HepG2 (cell line): Measurements from ENCODE around the gene KPNB1. TPM values are rescaled to one million over a fixed set of nuclear protein-coding genes. Genes with fewer than 3 reads are reported as not detected.
A peak's percentile ranks its signal among the peaks of the same experiment; 100 is the strongest.

Source experiments
- AGO2 ChIP-seq: fragments of 200-400 bp; formaldehyde crosslinking; optimal IDR thresholded peaks from 2 replicates; pipeline ENCODE3; 2017; ENCODE audit warnings: mild to moderate bottlenecking, low read depth, low read length, moderate library complexity
- ATAD3A ChIP-seq: sonication (generic); formaldehyde crosslinking; IDR thresholded peaks from 2 replicates; pipeline ENCODE4 v1.4.0; 2020; ENCODE audit warnings: missing genetic modification reagents
- FOXM1 ChIP-seq: sonication (generic); formaldehyde crosslinking; IDR thresholded peaks from 2 replicates; pipeline ENCODE4 v1.5.0; 2020; ENCODE audit warnings: missing genetic modification reagents
- GATA4 ChIP-seq: sonication (generic); IDR thresholded peaks from 2 replicates; pipeline ENCODE4 v1.6.1; 2016; ENCODE audit warnings: antibody characterized with exemption, low read depth, borderline replicate concordance
- HDAC2 ChIP-seq: sonication (generic); formaldehyde crosslinking; IDR thresholded peaks from 2 replicates; pipeline ENCODE4 v1.4.0; 2020; ENCODE audit warnings: missing genetic modification reagents
- IKZF4 ChIP-seq: sonication (generic); formaldehyde crosslinking; IDR thresholded peaks from 2 replicates; pipeline ENCODE4 v1.5.1; 2020; ENCODE audit warnings: borderline replicate concordance, mild to moderate bottlenecking, low read depth, missing genetic modification reagents; ENCODE audit errors: not compliant biosample characterization
- IRF2 ChIP-seq: IDR thresholded peaks from 2 replicates; pipeline ENCODE4 v1.6.1; 2018; ENCODE audit warnings: missing genetic modification reagents, missing compliant biosample characterization
- JUN ChIP-seq: sonication (generic); formaldehyde crosslinking; IDR thresholded peaks from 2 replicates; pipeline ENCODE4 v1.4.0; 2020; ENCODE audit warnings: mild to moderate bottlenecking, missing genetic modification reagents
- KDM5B ChIP-seq: sonication (generic); formaldehyde crosslinking; IDR thresholded peaks from 2 replicates; pipeline ENCODE4 v1.4.0; 2020; ENCODE audit warnings: missing genetic modification reagents, mild to moderate bottlenecking, borderline replicate concordance
- MAFK ChIP-seq, 2 experiments: IDR thresholded peaks in 1 of 2; conservative IDR thresholded peaks in 1 of 2; 2 replicates each; pipeline ENCODE4 v1.6.1; 2011; ENCODE audit warnings: improper control_type of control experiment in 2 of 2, low read length in 2 of 2
- MIER3 ChIP-seq: IDR thresholded peaks from 2 replicates; pipeline ENCODE4 v1.6.1; 2016; ENCODE audit warnings: missing compliant biosample characterization, borderline replicate concordance
- NFIB ChIP-seq: sonication (generic); formaldehyde crosslinking; IDR thresholded peaks from 2 replicates; pipeline ENCODE4 v1.9.0; 2021; ENCODE audit warnings: missing genetic modification reagents, mild to moderate bottlenecking, borderline replicate concordance
- PPARG ChIP-seq: conservative IDR thresholded peaks from 2 replicates; pipeline ENCODE4 v1.6.1; 2016; ENCODE audit warnings: missing biosample characterization, missing genetic modification reagents
- SALL2 ChIP-seq: sonication (generic); formaldehyde crosslinking; IDR thresholded peaks from 2 replicates; pipeline ENCODE4 v1.8.1; 2023; ENCODE audit warnings: mild to moderate bottlenecking, missing genetic modification reagents, inconsistent platforms
- SMAD3 ChIP-seq: sonication (generic); formaldehyde crosslinking; IDR thresholded peaks from 2 replicates; pipeline ENCODE4 v1.4.0; 2020; ENCODE audit warnings: missing genetic modification reagents
- TGIF2 ChIP-seq: IDR thresholded peaks from 2 replicates; pipeline ENCODE4 v1.6.1; 2016; ENCODE audit warnings: control low read depth, missing compliant biosample characterization
- YEATS2 ChIP-seq: sonication (generic); formaldehyde crosslinking; IDR thresholded peaks from 2 replicates; pipeline ENCODE4 v1.4.0; 2020; ENCODE audit warnings: missing genetic modification reagents, borderline replicate concordance
- ZNF282 ChIP-seq: fragments of 450-650 bp; IDR thresholded peaks from 2 replicates; pipeline ENCODE4 v1.6.1; 2018; ENCODE audit not compliant: partially characterized antibody
- ZNF30 ChIP-seq: sonication (generic); formaldehyde crosslinking; IDR thresholded peaks from 2 replicates; pipeline ENCODE4 v1.5.0; 2020; ENCODE audit warnings: mild to moderate bottlenecking, missing genetic modification reagents
- ZNF451 ChIP-seq: sonication (generic); formaldehyde crosslinking; IDR thresholded peaks from 2 replicates; pipeline ENCODE4 v1.5.0; 2020; ENCODE audit warnings: mild to moderate bottlenecking, missing genetic modification reagents
- ZNF629 ChIP-seq: sonication (generic); formaldehyde crosslinking; conservative IDR thresholded peaks from 2 replicates; pipeline ENCODE4 v1.5.0; 2020; ENCODE audit warnings: missing genetic modification reagents
- ZNF746 ChIP-seq: sonication (generic); formaldehyde crosslinking; IDR thresholded peaks from 2 replicates; pipeline ENCODE4 v1.8.0; 2022; ENCODE audit warnings: mild to moderate bottlenecking, missing genetic modification reagents
- ZNF749 ChIP-seq: sonication (generic); formaldehyde crosslinking; IDR thresholded peaks from 2 replicates; pipeline ENCODE4 v1.8.0; 2022; ENCODE audit warnings: mild to moderate bottlenecking, missing genetic modification reagents, moderate library complexity, borderline replicate concordance
- ZNF790 ChIP-seq: sonication (generic); formaldehyde crosslinking; IDR thresholded peaks from 2 replicates; pipeline ENCODE4 v1.8.0; 2022; ENCODE audit warnings: missing genetic modification reagents, mild to moderate bottlenecking, borderline replicate concordance
- ZSCAN12 ChIP-seq: sonication (generic); formaldehyde crosslinking; IDR thresholded peaks from 2 replicates; pipeline ENCODE4 v1.9.0; 2021; ENCODE audit warnings: mild to moderate bottlenecking, missing genetic modification reagents
- polyA plus RNA-seq, 8 experiments: library from polyadenylated mRNA; depleted of rRNA in 3 of 8; stranded (reverse) in 7 of 8; unstranded in 1 of 8; fragments of >200 nt; fragmentation: Illumina TruSeq in 4 of 8; extraction: Trizol in 4 of 8; gene quantifications; 2 replicates each; pipeline versions ENCODE4 v1.2.1 to v1.2.3, GENCODE V29; 2011 to 2016; ENCODE audit warnings: low read depth in 4 of 8, missing spikeins in 1 of 8, mixed read lengths in 1 of 8; ENCODE audit not compliant: insufficient read depth in 1 of 8
- total RNA-seq, 5 experiments: library from RNA; depleted of rRNA; stranded (reverse); fragments of >200 nt; fragmentation: Illumina TruSeq; extraction: Trizol; gene quantifications; 2 replicates each; pipeline ENCODE4 v1.2.3, GENCODE V29; 2016; ENCODE audit warnings: low read depth in 1 of 5
- TF ChIP-seq, protein P1 (sequence below): sonication (generic); formaldehyde crosslinking; IDR thresholded peaks from 2 replicates; pipeline ENCODE4 v1.8.0; 2022; ENCODE audit warnings: mild to moderate bottlenecking, missing genetic modification reagents, moderate library complexity
- TF ChIP-seq, protein P2 (sequence below): sonication (generic); formaldehyde crosslinking; IDR thresholded peaks from 2 replicates; pipeline ENCODE4 v1.4.0; 2020; ENCODE audit warnings: missing genetic modification reagents, borderline replicate concordance

The KPNB1 gene
- total and polyA plus RNA-seq, 2 of the 13 experiments (the other 11 are each of a cell fraction or from before 2014, with no cell fraction given): 164 to 424 TPM

DNA sequence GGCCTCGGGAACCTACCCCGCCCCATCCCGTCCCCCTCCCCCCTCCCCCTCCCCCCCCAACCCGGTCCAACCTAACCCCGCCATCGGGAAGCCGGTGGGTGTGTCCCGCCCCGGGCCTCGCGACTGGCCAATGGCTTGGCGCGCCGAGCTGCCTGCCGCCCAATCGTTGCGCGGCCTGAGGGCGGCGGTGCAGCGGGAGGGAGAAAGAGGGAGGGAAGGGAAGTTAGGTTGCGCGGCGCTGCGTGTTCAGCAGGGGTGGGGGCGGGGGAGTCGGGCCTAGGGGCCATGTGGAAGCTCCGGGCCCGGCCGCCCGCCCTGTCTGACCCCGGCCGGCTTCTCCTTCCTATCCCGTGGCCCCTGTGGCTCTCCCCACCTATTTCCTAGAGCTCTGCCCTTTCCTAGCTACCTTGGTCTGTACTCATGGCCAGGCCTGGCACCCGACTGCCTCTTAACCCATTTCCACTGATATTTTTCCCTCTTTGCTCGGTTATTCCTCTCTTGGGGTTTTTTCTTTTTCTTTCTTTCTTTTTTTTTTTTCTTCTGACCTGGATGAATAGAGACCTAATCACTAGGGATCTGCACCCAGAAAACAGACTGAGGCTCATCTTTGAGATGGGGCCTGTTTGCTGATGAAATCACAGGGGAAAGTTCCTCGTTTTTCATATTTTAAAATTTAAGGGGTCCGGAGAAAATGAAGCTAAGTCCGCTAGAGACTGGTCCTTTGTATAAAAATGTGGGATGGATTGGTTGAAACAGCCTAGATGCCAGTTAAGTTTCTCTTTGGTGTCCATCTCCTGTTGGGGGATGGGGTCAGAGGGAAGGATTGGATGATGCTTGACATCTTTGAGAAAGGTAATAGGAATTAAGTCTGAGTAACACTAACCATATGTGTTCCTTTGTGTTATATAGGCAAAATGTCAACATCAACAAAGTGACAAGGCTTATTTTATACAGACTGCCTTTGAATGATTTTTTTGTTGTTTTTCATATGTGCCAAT is 1.1 kb downstream of the KPNB1 start (continued):
- TF ChIP-seq NFIB (no peak), JUN (CRISPR knock-in tag) (no peak), MAFK (conservative IDR thresholded peaks at IDR 0.05 in 1 of 2, IDR thresholded peaks at IDR 0.05 in 1 of 2; ENCODE audit: low read length in 2 of 2) (no peak), HDAC2 (CRISPR knock-in tag) (peak; percentile 37; the same call in 1 of the 2 replicates), AGO2 (no peak), GATA4 (no peak), ATAD3A (CRISPR knock-in tag) (no peak), ZNF749 (CRISPR knock-in tag) (no peak; the same call in 1 of the 2 replicates), IRF2 (CRISPR knock-in tag) (peak; percentile 66; the same call in 1 of the 2 replicates), FOXM1 (CRISPR knock-in tag) (no peak), YEATS2 (CRISPR knock-in tag) (peak; percentile 80), ZNF282 (no peak), PPARG (CRISPR knock-in tag) (no peak; the same call in 1 of the 2 replicates), ZNF30 (no peak), IKZF4 (CRISPR knock-in tag) (no peak), TGIF2 (no peak), SALL2 (CRISPR knock-in tag) (no peak), ZNF790 (CRISPR knock-in tag) (no peak), SMAD3 (CRISPR knock-in tag) (no peak), ZNF451 (CRISPR knock-in tag) (no peak), ZSCAN12 (0 out of 2 replicates have a peak, but pooled peaks have one; percentile 65), ZNF746 (CRISPR knock-in tag) (peak; percentile 95), ZNF629 (CRISPR knock-in tag) (no peak), KDM5B (CRISPR knock-in tag) (0 out of 2 replicates have a peak, but pooled peaks have one; percentile 26), MIER3 (CRISPR knock-in tag) (peak; percentile 74; the same call in 1 of the 2 replicates)
- TF ChIP-seq, protein P1, sequence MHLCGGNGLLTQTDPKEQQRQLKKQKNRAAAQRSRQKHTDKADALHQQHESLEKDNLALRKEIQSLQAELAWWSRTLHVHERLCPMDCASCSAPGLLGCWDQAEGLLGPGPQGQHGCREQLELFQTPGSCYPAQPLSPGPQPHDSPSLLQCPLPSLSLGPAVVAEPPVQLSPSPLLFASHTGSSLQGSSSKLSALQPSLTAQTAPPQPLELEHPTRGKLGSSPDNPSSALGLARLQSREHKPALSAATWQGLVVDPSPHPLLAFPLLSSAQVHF: no peak; the same call in 1 of the 2 replicates
- TF ChIP-seq, protein P2, sequence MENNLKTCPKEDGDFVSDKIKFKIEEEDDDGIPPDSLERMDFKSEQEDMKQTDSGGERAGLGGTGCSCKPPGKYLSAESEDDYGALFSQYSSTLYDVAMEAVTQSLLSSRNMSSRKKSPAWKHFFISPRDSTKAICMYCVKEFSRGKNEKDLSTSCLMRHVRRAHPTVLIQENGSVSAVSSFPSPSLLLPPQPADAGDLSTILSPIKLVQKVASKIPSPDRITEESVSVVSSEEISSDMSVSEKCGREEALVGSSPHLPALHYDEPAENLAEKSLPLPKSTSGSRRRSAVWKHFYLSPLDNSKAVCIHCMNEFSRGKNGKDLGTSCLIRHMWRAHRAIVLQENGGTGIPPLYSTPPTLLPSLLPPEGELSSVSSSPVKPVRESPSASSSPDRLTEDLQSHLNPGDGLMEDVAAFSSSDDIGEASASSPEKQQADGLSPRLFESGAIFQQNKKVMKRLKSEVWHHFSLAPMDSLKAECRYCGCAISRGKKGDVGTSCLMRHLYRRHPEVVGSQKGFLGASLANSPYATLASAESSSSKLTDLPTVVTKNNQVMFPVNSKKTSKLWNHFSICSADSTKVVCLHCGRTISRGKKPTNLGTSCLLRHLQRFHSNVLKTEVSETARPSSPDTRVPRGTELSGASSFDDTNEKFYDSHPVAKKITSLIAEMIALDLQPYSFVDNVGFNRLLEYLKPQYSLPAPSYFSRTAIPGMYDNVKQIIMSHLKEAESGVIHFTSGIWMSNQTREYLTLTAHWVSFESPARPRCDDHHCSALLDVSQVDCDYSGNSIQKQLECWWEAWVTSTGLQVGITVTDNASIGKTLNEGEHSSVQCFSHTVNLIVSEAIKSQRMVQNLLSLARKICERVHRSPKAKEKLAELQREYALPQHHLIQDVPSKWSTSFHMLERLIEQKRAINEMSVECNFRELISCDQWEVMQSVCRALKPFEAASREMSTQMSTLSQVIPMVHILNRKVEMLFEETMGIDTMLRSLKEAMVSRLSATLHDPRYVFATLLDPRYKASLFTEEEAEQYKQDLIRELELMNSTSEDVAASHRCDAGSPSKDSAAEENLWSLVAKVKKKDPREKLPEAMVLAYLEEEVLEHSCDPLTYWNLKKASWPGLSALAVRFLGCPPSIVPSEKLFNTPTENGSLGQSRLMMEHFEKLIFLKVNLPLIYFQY: peak; percentile 60; the same call in 1 of the 2 replicates
